NK-92 (cell line): ENCODE data around the gene C6orf120.

Source experiments
- DNase-seq: peaks from one replicate; lab custom pipeline; 2025; ENCODE audit not compliant: unreplicated experiment; lab: John Stamatoyannopoulos, UW

C6orf120 gene

DNA sequence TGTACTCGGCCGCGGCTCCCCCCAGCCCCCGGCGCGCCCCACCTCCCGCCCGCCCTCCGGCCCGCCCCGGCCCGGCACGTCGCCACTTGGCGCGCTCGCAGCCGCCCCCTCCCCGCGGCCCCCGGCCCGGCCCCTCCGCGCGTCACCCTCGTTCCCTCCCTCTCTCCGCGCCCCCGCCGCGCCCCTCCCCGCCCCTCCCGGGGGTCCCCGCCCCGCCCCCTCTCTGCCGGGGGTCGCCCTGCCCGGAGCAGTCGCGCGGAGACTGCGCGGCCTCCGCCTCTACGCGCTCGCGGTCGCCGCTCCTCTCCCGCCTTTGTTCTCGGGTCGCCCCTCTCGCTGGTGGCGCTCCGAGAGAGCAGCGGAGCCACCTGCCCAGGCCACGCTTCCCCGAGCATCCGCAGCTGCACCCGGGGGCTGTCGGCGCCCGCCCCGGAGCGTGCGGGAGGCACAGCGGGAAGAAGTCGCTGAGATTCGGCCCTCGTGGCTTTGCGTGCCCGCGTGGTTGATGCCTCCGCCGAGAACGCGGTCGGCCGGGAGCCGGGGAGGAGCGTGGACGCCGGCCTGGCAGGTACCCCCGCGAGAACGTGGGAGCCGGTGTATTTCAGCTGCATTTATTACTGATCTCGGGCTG is 22.7 kb downstream of the C6orf120 start, which contains the start of gene PHF10:
Gene PHF10 (minus strand): TSS at position 7 of the 631 bp plus-strand sequence. CDS start 569 bp downstream, outside the sequence.
- no peak for DNase-seq

DNA sequence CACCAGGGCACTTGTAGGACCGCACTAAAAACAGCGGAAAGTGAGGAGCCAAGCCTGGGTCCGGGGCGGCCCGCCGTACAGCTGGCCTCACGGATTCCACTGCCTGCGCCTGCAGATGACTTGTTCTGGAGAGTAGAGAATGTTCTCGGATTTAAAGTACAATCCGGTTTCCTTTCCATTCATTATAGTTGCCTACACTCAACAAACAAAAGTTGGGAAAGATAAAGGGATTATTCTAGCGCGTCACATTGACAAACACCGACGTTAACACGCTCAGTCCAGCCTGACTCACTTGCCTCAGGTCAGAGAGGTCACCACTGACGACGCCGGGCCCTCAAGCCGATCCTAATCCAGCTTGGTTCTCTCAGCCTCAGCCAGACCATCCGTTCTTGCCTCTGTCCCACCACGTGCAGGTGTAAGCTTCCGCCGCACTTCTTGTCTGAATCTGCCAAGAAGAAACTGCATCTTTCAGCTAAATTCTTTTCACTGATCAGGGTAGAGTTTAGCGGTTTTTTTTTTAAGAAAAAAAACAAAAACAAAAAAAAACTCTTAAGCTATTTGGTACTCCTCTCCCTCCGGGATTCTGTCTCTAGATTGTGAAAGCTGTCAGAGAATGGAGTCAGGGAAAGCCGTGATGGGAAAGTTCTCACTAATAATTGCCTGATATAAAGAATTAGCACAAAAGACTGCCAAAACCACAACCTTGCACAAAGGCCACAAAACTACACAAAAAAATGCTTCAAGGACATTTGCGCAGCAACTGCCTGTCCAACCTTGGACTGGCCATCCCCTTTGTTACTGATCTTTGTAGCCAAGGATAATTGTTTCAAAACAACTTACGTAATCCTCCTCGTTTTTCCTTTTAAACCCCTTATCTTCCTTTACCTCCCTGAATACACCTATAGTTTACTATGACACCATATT is 23.5 kb downstream of the C6orf120 start:
- DNase-seq: no peak

DNA sequence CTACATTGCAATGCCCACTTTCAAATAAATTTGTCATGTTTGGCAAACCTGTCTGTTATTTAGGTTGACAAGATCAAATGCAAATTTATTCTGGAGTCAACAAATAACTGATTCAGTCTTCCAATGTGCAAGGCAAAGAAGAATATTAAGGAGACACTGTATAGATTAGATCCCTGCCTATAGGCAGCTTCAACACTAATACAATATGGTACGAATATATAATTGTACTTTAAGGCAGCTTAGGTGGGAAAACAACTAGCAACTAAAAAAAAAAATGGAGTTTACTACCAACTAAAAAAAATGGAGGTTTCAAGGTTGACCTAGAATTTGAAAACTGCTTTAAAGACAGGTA is 24.1 kb downstream of the C6orf120 start:
- no peak for DNase-seq

DNA sequence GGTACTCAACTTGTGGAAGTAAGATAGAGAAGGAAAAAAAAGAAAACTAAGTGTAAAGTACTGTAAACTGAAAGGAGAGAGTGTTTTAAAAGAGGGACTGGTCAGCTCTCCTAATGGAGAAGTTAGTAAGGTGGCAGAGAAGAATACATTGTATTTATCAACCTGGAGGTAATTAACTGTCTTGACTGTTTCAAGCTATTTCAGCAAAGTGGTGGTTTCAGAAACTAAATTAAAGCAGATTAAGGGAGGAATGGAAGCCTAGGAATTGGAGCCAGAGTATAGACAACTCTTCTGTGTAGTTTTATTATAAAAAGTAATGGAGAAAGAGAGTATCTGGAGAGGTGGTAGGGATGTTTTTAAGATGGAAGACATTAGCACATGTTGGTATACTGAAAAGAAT is 25.0 kb downstream of the C6orf120 start:
- DNase-seq: no peak

DNA sequence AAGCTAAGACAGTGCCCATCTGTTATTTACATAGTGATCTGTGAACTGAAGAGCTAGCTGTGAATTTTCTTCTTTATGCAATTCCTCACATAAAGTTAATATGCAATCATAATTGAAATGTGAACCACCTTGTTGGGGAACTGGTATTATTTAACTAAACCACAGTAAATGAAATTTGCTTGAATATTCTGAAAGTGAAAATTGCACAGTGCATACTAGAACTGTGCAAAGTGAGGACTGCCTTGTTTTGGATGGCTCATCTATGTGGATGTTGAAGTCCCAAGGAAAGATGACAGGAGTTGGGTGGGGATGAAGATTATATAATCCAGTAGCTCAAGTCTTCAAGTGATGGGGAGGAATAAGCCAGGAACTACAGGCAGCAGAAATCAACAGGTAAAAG is 28.0 kb downstream of the C6orf120 start:
- no peak for DNase-seq

DNA sequence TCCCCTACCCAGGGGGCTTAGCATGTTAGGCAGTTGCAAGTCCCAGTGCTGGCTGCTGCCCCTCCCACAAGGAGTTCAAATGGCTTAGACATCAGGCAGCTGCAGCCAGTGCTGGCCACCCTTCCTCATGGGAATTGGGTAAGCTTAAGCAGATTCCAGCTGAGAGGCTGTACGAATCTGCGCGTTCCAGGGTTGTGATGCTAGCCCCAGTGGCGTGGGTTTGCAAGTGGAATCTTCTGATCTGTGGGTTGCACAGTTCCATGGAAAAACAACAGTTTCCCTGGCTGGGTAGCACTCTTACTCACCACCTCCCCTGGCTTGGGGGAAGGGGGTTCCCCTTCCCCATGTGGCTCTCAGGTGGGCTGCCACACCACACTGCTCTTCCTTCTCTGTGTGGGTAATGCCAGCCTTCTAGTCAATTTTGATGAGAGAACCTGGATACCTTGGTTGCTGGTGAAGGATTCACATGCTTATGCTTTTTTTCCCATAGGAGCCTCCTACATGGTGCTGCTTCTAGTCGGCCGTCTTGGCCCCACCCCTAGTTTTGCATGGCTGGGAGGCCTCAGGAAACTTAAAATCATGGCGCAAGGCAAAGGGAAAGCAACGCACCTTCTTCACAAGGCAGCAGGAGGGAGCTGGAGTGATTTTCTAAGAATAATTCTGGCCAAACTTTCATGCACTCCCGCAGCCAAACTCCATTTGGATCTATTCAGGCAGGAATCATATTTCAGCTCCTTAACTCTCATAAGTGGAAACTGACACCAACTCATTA is 36.5 kb downstream of the C6orf120 start:
- DNase-seq: no peak

DNA sequence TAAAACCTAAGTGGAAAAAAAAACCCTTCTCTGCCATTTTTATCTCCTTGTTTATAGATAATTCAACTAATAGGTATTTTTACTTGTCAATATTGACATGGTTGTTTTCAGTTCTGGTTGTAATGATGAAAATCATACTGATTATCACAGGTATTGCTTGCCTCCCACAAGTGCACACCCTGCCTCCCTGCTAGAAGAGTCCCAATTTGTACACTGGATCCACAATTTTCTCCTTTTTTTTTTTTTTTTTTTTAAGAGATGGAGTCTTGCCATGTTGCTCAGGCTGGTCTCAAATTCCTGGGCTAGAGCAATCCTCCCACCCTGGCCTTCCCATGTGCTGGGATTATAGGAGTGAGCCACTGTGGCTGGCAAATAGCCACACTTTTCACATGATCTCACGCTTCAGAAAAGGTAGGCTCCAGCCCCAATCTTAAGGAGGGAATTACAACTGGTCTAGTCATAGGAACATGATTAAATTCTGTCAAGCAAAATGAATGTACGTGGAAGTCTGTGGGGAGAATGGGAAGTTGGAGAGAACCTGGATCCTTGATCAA is 37.1 kb downstream of the C6orf120 start:
- no peak for DNase-seq

DNA sequence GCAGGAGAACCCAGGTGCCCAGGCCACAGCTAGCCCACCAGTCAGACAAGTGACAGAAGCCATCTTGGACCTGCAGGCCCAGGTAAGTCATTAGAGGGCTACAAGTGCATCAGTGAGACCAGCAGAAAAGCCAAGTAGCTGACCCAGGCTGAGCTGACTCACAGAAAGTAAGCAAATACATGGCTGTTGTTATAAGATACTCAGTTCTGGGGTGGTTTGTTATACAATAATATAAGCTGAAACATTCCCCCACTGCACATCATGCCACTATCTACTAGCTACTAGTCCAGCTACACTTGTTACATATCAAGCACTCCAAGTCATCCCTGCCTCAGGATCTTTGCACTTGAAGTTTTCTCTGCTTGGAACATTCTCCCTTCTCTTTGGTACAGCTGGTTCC is 39.4 kb downstream of the C6orf120 start:
- no peak for DNase-seq

DNA sequence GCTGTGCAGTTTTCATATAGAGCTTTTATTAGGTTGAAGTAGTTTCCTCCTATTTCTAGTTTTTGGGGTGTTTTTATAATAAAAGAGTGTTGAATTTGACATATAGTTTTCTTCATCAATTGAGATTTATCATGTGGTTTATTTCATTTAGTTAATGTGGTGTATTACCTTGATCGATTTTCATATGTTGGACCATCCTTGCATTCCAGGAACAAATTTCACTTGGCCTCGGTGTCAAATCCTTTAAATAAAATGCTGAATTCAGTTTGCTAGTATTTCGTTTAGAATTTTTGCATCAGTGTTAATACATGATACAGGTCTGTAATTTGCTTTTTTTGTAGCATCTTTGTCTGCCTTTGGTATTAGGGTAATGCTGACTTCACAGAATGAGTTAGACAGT is 43.5 kb downstream of the C6orf120 start:
- no peak for DNase-seq

DNA sequence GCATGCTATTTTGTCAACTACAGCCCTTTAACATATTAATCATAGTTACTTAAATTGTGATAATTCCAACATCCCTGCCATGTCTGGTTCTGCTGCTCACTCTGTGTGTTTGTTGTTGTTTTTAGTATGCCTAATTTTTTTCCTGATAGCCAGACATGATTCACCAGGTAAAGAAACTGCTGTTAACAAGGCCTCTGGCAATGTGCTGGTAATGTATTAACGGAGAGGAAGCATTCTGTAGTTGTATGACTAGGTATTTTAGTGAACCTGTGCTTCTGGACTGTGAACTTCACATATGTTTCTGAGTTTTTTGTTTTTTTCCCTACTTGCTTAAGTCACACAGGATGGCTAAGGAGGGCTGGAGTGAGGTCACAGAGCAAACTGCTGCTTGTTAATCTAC is 44.6 kb downstream of the C6orf120 start:
- DNase-seq: no peak

DNA sequence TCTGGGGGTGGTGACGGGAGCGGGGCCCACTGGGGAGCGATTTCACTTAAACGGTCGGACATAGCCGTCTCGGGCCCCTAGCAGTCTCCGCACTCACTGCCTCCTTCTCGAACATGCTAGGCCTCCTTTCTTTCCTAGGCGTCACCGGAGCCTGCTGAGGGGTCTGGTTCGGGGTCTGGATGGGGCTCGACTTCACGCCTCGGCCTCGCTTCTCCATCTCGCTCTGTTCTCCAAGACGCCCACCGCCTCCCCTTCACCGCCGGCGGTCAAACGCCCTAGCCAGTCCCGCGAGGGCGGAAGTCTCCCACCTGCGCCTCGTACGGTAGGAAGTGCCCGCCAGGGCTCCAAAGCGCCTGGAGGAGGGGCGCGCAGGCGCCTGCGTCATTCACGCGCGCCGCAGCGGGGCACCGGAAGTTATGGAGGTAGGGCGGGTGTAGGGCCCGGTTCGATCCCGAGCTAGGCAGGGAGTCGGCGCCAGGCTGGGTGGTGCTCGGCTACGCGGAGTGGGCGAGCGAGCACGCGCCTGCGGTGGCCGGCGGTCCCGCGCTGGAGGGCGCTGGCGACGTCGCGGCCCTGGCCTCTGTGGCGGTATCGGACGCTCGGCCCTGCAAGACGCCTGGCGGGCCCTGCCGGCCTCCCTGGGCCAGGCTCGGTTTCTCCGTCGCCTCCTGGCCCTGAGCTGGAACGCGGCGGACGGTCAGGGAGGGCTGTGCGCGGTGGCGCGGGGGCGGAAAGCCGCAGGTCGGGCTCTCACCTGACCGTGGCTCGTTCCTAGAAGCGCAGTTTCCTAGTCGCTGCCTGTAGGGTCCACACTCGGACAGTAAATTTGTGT is 49.5 kb downstream of the C6orf120 start, which contains the start of the genes DYNLT2 and ERMARD:
Gene DYNLT2 (minus strand): TSS at position 331 of the 832 bp plus-strand sequence. CDS start 114 bp downstream, at position 217.
Gene ERMARD (plus strand): TSS at position 381 of the 832 bp plus-strand sequence. CDS start 36 bp downstream, at position 417.
- DNase-seq: peak; percentile 43

DNA sequence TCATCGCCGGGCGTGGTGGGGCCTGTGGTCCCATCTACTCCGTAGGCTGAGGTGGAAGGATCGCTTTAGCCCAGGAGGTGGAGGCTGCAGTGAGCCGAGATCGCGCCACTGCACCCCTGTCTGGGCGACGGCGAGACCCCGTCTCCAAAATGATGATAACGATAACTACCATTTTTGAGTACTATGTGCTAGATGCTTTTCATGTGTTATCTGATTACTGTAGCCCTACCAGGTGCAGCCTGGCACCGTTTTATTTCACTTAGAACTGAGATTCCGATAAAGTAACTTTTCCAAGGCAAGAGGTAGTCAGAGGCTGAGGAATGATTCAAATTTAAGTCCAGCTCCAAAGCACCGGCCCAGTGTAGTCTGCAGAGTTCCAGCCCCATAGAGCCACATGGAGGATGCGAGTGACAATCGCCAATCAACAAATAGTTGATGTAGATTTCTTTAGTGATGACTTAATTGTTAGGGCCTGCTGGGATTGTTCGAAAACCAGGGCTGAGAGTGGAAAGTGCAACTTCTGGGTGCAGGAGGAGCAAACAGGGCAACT is 50.2 kb downstream of the C6orf120 start:
- no peak for DNase-seq
